Measurements from ENCODE around the gene ARHGAP12.

ARHGAP12 gene

DNA sequence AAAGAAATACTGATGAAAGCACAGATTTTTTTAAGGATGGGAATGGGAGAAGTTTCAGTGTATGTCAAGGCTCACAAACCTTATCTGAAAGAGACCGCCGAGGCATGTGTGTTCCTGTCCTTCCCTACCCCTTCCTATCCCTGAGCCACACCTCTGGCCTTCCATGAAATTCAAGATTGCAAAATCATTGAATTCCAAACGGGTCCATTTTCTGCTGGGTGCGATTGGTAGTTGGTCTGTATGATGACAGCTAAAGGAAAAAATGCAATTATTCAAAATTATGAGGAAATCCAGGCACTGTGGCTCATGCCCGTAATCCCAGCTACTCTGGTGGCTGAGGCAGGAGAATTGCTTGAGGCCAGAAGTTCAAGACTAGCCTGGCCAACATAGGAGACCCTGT, 170.1 kb downstream of the ARHGAP12 start:
- no peak overlapping the region for H3K4me3 ChIP-seq (ENCODE audit: control insufficient read depth, low read depth, low read length)
- peak; percentile 72 for DNase-seq (ENCODE audit: low read depth)
- no peak for TF ChIP-seq CTCF (conservative IDR thresholded peaks at IDR 0.05; ENCODE audit: control insufficient read depth, insufficient read depth, low read depth, low read length)

DNA sequence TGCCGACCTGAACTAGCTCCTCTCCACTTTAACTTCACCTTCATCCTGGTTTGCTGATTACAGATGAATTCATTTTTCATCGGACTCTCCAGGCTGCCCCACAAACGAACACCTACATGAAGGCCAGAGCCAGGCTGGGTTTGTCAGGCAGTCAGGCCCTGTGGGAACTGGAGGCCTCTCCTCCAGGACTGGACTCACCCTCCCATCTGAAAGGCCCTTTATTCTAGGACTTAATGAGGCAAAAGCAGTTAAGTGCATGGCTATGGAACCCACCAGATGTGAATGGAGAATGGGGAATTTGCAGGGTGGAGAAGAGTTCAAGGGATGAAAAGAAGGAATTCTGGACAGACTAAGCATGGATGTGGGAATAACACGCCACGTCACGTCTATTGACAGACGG, 170.8 kb downstream of the ARHGAP12 start:
- DNase-seq (ENCODE audit: low read depth) = peak; percentile 25
- no peak for TF ChIP-seq CTCF (conservative IDR thresholded peaks at IDR 0.05; ENCODE audit: control insufficient read depth, insufficient read depth, low read depth, low read length)
- no peak overlapping the region for H3K4me3 ChIP-seq (ENCODE audit: control insufficient read depth, low read depth, low read length)

GRCh38 chr10:31757386-31757791, 171.2 kb downstream of the ARHGAP12 start:
- DNase-seq (ENCODE audit: low read depth) = peak; percentile 43

DNA sequence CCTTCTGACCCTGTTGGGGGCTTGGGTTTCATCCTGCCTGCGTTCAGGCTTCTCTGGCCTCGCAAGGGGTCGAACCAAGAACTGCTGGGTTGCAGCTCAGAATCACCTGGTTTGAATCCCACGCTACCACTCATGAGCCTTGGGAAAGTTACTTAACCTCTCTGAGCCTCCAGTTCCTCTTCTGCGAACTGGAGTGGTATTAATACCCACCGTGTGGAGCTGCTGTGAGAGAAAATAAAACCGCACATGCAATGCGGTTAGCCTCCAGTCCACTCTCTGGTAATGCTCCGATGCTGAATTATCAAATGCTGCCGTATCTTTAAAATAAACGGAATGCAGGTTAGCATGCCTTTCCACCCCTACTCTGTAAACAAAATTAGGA, 171.9 kb downstream of the ARHGAP12 start:
- no peak for DNase-seq (ENCODE audit: low read depth)
- H3K4me3 ChIP-seq (ENCODE audit: control insufficient read depth, low read depth, low read length) = no peak overlapping the region
- TF ChIP-seq CTCF (conservative IDR thresholded peaks at IDR 0.05; ENCODE audit: control insufficient read depth, insufficient read depth, low read depth, low read length) = no peak

More at GRCh38 chr10:31757386-31757791, 171.2 kb downstream of the ARHGAP12 start:
- no peak overlapping the region for H3K4me3 ChIP-seq (ENCODE audit: control insufficient read depth, low read depth, low read length)
- TF ChIP-seq CTCF (conservative IDR thresholded peaks at IDR 0.05; ENCODE audit: control insufficient read depth, insufficient read depth, low read depth, low read length) = no peak

DNA sequence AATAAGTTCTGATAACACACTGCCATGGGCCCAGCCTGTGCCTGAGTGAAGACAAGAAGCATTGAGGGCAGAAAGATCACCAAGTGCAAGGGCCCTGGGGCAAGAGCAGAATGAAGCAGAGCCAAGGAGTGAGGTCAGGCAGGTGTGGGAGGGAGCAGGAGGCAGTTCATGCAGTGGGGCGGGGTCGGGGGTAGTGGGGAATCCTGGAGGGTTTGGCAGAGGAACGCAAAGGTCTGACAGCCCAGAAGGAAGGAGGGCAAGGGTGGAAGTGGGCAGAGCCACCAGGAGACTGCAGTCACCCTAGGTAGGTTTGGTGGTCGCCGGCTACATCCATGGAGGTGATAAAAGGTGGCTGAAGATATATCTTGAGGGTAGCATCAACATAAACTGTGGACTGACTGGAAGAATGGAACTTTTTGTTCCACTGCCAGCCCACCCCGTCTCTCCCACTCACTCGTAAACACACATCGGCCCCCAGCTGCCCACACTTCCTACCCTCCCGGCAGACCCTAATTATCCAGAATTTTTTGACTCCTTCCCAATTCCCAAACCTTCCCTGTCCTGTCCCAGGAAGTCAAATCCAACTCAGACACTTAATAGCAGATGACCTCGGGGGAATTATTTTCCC, 172.4 kb downstream of the ARHGAP12 start:
- DNase-seq (ENCODE audit: low read depth) = no peak
- TF ChIP-seq CTCF (conservative IDR thresholded peaks at IDR 0.05; ENCODE audit: control insufficient read depth, insufficient read depth, low read depth, low read length) = no peak
- H3K4me3 ChIP-seq (ENCODE audit: control insufficient read depth, low read depth, low read length) = no peak overlapping the region

All from fibroblast of mammary gland (primary cell).